Gastroesophageal sphincter (tissue), 4 donors: ENCODE measurements around the gene KIF5A. TPM values are rescaled to one million over a fixed set of nuclear protein-coding genes. Genes with fewer than 3 reads are reported as not detected.

Experiments used
- ATAC-seq: fragments of 150-250 bp; one replicate; pipeline ENCODE4 v1.9.1; 2016; ENCODE audit warnings: mild to moderate bottlenecking, moderate library complexity
- H3K27ac ChIP-seq, 4 donors: fragments of 200-600 bp; sonication (generic) in 3 of 4; 1 replicate in 3 of 4; 2 replicates in 1 of 4; pipeline ENCODE4 v1.5.1; 2016 to 2019
- H3K27me3 ChIP-seq: fragments of 200-600 bp; sonication (generic); one replicate; pipeline ENCODE4 v1.5.1; 2019
- H3K36me3 ChIP-seq, 2 donors: fragments of 200-600 bp; sonication (generic); one replicate each; pipeline ENCODE4 v1.5.1; 2019; ENCODE audit warnings: control low read depth in 1 of 2
- H3K4me1 ChIP-seq, 3 donors: fragments of 200-600 bp; sonication (generic); 1 replicate in 2 of 3; 2 replicates in 1 of 3; pipeline ENCODE4 v1.5.1; 2016 to 2019; ENCODE audit warnings: control low read depth in 2 of 3
- H3K4me3 ChIP-seq, 2 donors: fragments of 200-600 bp; sonication (generic); one replicate each; pipeline ENCODE4 v1.5.1; 2019; ENCODE audit warnings: mild to moderate bottlenecking in 1 of 2, moderate library complexity in 1 of 2
- H3K9me3 ChIP-seq, 3 donors: fragments of 200-600 bp; sonication (generic); one replicate each; pipeline ENCODE4 v1.5.1; 2017 to 2019; ENCODE audit warnings: control low read depth in 2 of 3
- EP300 ChIP-seq: sonication (generic); formaldehyde crosslinking; IDR thresholded peaks from one replicate; pipeline ENCODE4 v1.6.1; 2017; ENCODE audit warnings: antibody characterized with exemption, mild to moderate bottlenecking
- POLR2A ChIP-seq, 2 donors: fragments of 450-650 bp; IDR thresholded peaks; one replicate each; pipeline ENCODE4 v1.6.1; 2017; ENCODE audit warnings: antibody characterized with exemption in 2 of 2, mild to moderate bottlenecking in 2 of 2, moderate library complexity in 1 of 2
- POLR2AphosphoS5 ChIP-seq: sonication (generic); formaldehyde crosslinking; IDR thresholded peaks from one replicate; pipeline ENCODE4 v1.6.1; 2017; ENCODE audit warnings: antibody characterized with exemption
- WGBS, 2 donors: methylation state at CpG; one replicate each; pipeline ENCODE4 v1.1.5; 2018; ENCODE audit warnings: low coverage in 1 of 2; 5-methylcytosine and 5-hydroxymethylcytosine counted together
- total RNA-seq, 4 donors: library from RNA; depleted of rRNA; stranded (reverse); fragments of >200 nt; gene quantifications; one replicate each; pipeline ENCODE4 v1.1.0, GENCODE V29; 2016
- TF ChIP-seq, protein P1 (sequence below), 4 experiments: fragments of 200-600 bp in 2 of 4; fragments of 450-650 bp in 2 of 4; sonication (generic) in 1 of 4; IDR thresholded peaks; one replicate each; pipeline ENCODE4 v1.5.1; 2017 to 2019; ENCODE audit warnings: antibody characterized with exemption in 4 of 4, mild to moderate bottlenecking in 2 of 4, moderate library complexity in 2 of 4

The KIF5A gene
- total RNA-seq, 4 donors from 2014 or later: 0.89 to 4.7 (median 1.6) TPM

DNA sequence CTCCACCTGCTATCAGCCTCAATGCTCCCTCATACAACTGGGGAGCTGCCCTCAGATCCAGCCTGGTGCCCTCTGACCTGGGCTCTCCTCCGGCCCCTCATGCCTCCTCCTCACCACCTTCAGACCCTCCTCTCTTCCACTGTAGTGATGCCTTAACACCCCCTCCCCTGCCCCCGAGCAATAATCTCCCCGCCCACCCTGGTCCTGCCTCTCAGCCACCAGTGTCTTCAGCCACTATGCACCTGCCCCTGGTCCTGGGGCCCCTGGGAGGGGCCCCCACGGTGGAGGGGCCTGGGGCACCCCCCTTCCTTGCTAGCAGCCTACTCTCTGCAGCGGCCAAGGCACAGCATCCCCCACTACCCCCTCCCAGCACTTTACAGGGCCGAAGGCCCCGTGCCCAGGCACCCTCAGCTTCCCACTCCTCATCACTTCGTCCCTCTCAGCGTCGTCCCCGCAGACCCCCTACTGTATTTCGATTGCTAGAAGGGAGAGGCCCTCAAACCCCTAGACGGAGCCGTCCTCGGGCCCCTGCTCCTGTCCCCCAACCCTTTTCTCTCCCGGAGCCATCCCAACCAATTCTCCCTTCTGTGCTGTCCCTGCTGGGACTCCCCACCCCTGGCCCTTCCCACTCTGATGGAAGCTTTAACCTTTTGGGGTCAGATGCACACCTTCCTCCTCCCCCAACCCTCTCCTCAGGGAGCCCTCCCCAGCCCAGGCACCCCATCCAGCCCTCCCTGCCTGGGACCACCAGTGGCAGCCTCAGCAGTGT lies 24.0 kb upstream of the KIF5A start:
- no peak overlapping the region for H3K4me3 ChIP-seq
- H3K36me3 ChIP-seq: peaks cover 0 to 70% of the 10 kb centered on the region in 2 donors
- H3K27ac ChIP-seq: peak overlapping the region in 3 of 4 donors; percentile 1 to 98 (median 97)
- no peak for ATAC-seq
- no peak for TF ChIP-seq EP300
- TF ChIP-seq POLR2AphosphoS5: no peak
- TF ChIP-seq, protein P1, sequence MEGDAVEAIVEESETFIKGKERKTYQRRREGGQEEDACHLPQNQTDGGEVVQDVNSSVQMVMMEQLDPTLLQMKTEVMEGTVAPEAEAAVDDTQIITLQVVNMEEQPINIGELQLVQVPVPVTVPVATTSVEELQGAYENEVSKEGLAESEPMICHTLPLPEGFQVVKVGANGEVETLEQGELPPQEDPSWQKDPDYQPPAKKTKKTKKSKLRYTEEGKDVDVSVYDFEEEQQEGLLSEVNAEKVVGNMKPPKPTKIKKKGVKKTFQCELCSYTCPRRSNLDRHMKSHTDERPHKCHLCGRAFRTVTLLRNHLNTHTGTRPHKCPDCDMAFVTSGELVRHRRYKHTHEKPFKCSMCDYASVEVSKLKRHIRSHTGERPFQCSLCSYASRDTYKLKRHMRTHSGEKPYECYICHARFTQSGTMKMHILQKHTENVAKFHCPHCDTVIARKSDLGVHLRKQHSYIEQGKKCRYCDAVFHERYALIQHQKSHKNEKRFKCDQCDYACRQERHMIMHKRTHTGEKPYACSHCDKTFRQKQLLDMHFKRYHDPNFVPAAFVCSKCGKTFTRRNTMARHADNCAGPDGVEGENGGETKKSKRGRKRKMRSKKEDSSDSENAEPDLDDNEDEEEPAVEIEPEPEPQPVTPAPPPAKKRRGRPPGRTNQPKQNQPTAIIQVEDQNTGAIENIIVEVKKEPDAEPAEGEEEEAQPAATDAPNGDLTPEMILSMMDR (IDR thresholded peaks at IDR 0.05): no peak
- TF ChIP-seq POLR2A (IDR thresholded peaks at IDR 0.05): no peak
- H3K4me1 ChIP-seq: peaks cover 0 to 64% (median 32%) of the 10 kb centered on the region in 3 donors
- no peaks in the 10 kb centered on the region for H3K9me3 ChIP-seq
- H3K27me3 ChIP-seq: no peaks in the 10 kb centered on the region
- WGBS, 2 donors: 69 to 78% methylated on average over 6 to 12 of the region's 16 CpGs

DNA sequence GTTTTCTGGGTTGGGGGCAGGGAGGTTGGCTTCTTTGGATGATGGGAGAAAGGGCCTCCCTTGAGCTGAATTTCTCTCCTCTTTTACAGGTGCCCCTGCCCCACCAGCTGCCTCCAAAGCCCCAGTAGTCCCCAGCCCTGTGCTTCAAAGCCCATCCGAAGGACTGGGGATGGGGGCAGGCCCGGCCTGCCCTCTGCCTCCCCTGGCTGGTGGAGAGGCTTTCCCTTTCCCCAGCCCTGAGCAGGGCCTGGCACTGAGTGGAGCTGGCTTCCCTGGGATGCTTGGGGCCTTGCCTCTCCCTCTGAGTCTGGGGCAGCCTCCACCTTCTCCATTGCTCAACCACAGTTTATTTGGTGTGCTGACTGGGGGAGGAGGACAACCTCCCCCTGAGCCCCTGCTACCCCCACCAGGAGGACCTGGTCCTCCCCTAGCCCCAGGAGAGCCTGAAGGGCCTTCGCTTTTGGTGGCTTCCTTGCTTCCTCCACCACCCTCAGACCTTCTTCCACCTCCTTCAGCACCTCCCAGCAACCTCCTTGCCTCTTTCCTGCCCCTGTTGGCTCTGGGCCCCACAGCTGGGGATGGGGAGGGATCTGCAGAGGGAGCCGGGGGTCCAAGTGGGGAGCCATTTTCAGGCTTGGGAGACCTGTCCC lies 23.2 kb upstream of the KIF5A start:
- peaks cover 0 to 56% (median 24%) of the 10 kb centered on the region in 3 donors for H3K4me1 ChIP-seq
- H3K27me3 ChIP-seq: no peaks in the 10 kb centered on the region
- H3K9me3 ChIP-seq: no peaks in the 10 kb centered on the region
- no peak for TF ChIP-seq POLR2A (IDR thresholded peaks at IDR 0.05)
- TF ChIP-seq, protein P1 (IDR thresholded peaks at IDR 0.05): no peak
- TF ChIP-seq EP300: no peak
- no peak for TF ChIP-seq POLR2AphosphoS5
- H3K4me3 ChIP-seq: no peak overlapping the region
- peaks cover 0 to 78% of the 10 kb centered on the region in 2 donors for H3K36me3 ChIP-seq
- WGBS, 2 donors: 83% methylated on average over 1 of the region's 4 CpGs; no CpG with 5 or more reads in 1 of the 2 donors
- no peak for ATAC-seq
- peak overlapping the region in 2 of 4 donors; percentile 4 to 98 for H3K27ac ChIP-seq

DNA sequence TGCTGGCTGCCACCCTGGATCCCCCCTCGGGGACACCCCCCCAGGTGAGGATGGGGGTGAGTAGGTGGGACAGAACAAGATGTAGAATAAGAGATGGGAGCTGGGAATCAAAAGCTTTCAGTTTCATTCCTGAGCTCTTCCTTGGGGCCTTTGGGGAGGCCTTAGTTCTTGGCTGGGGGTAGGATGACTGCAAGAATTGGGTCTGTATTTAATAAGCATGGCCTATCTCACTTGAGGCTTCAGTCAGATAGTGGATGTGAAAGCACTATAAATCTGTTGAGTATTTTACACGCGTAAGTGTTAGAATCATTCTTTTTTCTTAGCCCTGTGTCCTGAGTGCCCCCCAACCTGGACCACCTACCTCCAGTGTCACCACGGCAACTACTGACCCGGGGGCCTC lies 22.7 kb upstream of the KIF5A start:
- no peak overlapping the region for H3K4me3 ChIP-seq
- H3K9me3 ChIP-seq: no peaks in the 10 kb centered on the region
- H3K4me1 ChIP-seq: peaks cover 0 to 50% (median 18%) of the 10 kb centered on the region in 3 donors
- no peak for ATAC-seq
- peak overlapping the region in 1 of 4 donors; percentile 38 for H3K27ac ChIP-seq
- H3K27me3 ChIP-seq: no peaks in the 10 kb centered on the region
- 68 to 70% methylated on average over 2 to 3 of the region's 5 CpGs for WGBS, 2 donors
- H3K36me3 ChIP-seq: peaks cover 0 to 84% of the 10 kb centered on the region in 2 donors
- no peak for TF ChIP-seq POLR2AphosphoS5
- TF ChIP-seq, protein P1 (IDR thresholded peaks at IDR 0.05): no peak
- TF ChIP-seq EP300: no peak
- TF ChIP-seq POLR2A (IDR thresholded peaks at IDR 0.05): no peak

DNA sequence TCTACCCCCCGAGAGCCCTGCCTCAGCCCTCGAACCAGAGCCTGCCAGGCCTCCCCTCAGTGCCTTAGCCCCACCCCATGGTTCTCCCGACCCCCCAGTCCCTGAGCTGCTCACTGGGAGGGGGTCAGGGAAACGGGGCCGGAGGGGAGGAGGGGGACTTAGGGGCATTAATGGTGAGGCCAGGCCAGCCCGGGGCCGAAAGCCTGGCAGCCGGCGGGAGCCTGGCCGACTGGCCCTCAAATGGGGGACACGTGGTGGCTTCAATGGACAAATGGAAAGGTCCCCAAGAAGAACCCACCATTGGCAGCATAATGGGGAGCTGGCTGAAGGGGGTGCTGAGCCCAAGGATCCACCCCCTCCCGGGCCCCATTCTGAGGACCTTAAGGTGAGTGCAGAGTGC lies 21.7 kb upstream of the KIF5A start:
- Histone ChIP-seq H3K27ac (no peak overlapping the region), H3K9me3 (no peaks in the 10 kb centered on the region), H3K27me3 (no peaks in the 10 kb centered on the region), H3K36me3 (peaks cover 0 to 93% of the 10 kb centered on the region in 2 donors), H3K4me1 (peaks cover 0 to 47% (median 18%) of the 10 kb centered on the region in 3 donors), H3K4me3 (no peak overlapping the region)
- ATAC-seq: no peak
- TF ChIP-seq POLR2A (IDR thresholded peaks at IDR 0.05) (no peak), EP300 (no peak), POLR2AphosphoS5 (no peak)
- TF ChIP-seq, protein P1 (IDR thresholded peaks at IDR 0.05): no peak
- WGBS, 2 donors: no CpG with 5 or more reads among the region's 12 CpGs
